Measurements from ENCODE around the gene KCND1.

- no peak for TF ChIP-seq EZH2 (IDR thresholded peaks at IDR 0.05)
- no peak for TF ChIP-seq POLR2AphosphoS5 (IDR thresholded peaks at IDR 0.05; ENCODE audit: borderline replicate concordance, low read depth, low read length)
Observed at GRCh38 chrX:48936429-48937053, 35.1 kb downstream of the KCND1 start.
